Transverse colon (tissue), 4 donors: ENCODE data around the gene RAB30. TPM values are rescaled to one million over a fixed set of nuclear protein-coding genes. Genes with fewer than 3 reads are reported as not detected.
A peak's percentile ranks its signal among the peaks of the same experiment; 100 is the strongest.

Experiments used
- DNase-seq: peaks from one replicate; pipeline ENCODE4 v3.0.0-alpha.2; 2019
- H3K27ac ChIP-seq, 4 donors: fragments of 200-600 bp; sonication (generic); 2 replicates each; pipeline ENCODE4 v1.5.1; 2016 to 2018; ENCODE audit warnings: inconsistent platforms in 4 of 4
- H3K27me3 ChIP-seq: fragments of 200-600 bp; sonication (generic); 2 replicates; pipeline ENCODE4 v1.5.1; 2017; ENCODE audit warnings: inconsistent platforms
- H3K36me3 ChIP-seq, 4 donors: fragments of 200-600 bp; sonication (generic); 2 replicates each; pipeline ENCODE4 v1.5.1; 2017 to 2019; ENCODE audit warnings: inconsistent platforms in 4 of 4
- H3K4me1 ChIP-seq, 4 donors: fragments of 200-600 bp; sonication (generic); 2 replicates each; pipeline ENCODE4 v1.5.1; 2017 to 2020; ENCODE audit warnings: inconsistent platforms in 4 of 4
- H3K4me3 ChIP-seq, 4 donors: fragments of 200-600 bp; sonication (generic); 1 replicate in 1 of 4; 2 replicates in 3 of 4; pipeline versions ENCODE4 v1.5.1 to v1.6.1; 2017 to 2019; ENCODE audit warnings: inconsistent platforms in 4 of 4
- H3K9me3 ChIP-seq, 2 donors: fragments of 200-600 bp; sonication (generic); 2 replicates each; pipeline ENCODE4 v1.5.1; 2017 to 2019; ENCODE audit warnings: inconsistent platforms in 2 of 2
- EP300 ChIP-seq: sonication (generic); formaldehyde crosslinking; IDR thresholded peaks from one replicate; pipeline ENCODE4 v1.6.1; 2017; ENCODE audit warnings: antibody characterized with exemption, low read depth
- POLR2A ChIP-seq: fragments of 450-650 bp; IDR thresholded peaks from one replicate; pipeline ENCODE4 v1.6.1; 2016; ENCODE audit warnings: antibody characterized with exemption, mild to moderate bottlenecking, moderate library complexity
- POLR2AphosphoS5 ChIP-seq, 3 donors: sonication (generic); formaldehyde crosslinking; IDR thresholded peaks; one replicate each; pipeline ENCODE4 v1.6.1; 2016; ENCODE audit warnings: antibody characterized with exemption in 3 of 3
- WGBS, 2 donors: methylation state at CpG; one replicate each; pipeline ENCODE4 v1.1.5; 2018; ENCODE audit warnings: low coverage in 1 of 2; 5-methylcytosine and 5-hydroxymethylcytosine counted together
- in situ Hi-C, 4 donors: fragments of 200-750 bp; cut with MboI; loops; one replicate each; pipeline versions ENCODE4 v1.15.0 to v1.15.1; 2017; ENCODE audit warnings: low sequenced_read_pairs in 3 of 4, low pct_ligation_motif_present in 1 of 4, low pct_unique_long_range_greater_than_20kb in 1 of 4
- intact Hi-C: fragments of 100-400 bp; cut with DNase I; formaldehyde crosslinking; loops from one replicate; pipeline ENCODE4 v1.15.1; 2023; ENCODE audit warnings: low total_unique reads
- total RNA-seq, 4 donors: library from RNA; depleted of rRNA; stranded (reverse); fragments of >200 nt; gene quantifications; one replicate each; pipeline ENCODE4 v1.1.0, GENCODE V29; 2016
- TF ChIP-seq, protein P1 (sequence below), 5 experiments: fragments of 200-600 bp in 3 of 5; fragments of 450-650 bp in 2 of 5; sonication (generic) in 3 of 5; IDR thresholded peaks; 1 replicate in 2 of 5; 2 replicates in 3 of 5; pipeline ENCODE4 v1.5.1; 2016 to 2017; ENCODE audit warnings: antibody characterized with exemption in 5 of 5, inconsistent platforms in 3 of 5, mild to moderate bottlenecking in 2 of 5, moderate library complexity in 1 of 5

The RAB30 gene
- total RNA-seq, 4 donors from 2014 or later = 2.2 to 29.9 (median 14.5) TPM

- Histone ChIP-seq H3K27me3 (no peaks in the 10 kb centered on the region), H3K9me3 (no peaks in the 10 kb centered on the region), H3K4me1 (peaks cover 13 to 45% (median 32%) of the 10 kb centered on the region in 4 donors), H3K4me3 (peak overlapping the region in 1 of 4 donors; percentile 84), H3K36me3 (no peaks in the 10 kb centered on the region), H3K27ac (peak overlapping the region; percentile 90 to 96 (median 95))
- intact Hi-C loops (loop anchor here (5.0 kb wide), 1 partner anchor 88 kb away; the partner anchor contains the start of gene PCF11), in situ Hi-C loops (loop anchor here in 3 of 4 donors (10.0 kb wide), 3 partner anchors 85 to 165 kb away; partner anchors contain the start of genes DDIAS (in 2 of the 3), PRCP (in 2 of the 3) and PCF11 (in 1 of the 3))
- TF ChIP-seq, protein P1, sequence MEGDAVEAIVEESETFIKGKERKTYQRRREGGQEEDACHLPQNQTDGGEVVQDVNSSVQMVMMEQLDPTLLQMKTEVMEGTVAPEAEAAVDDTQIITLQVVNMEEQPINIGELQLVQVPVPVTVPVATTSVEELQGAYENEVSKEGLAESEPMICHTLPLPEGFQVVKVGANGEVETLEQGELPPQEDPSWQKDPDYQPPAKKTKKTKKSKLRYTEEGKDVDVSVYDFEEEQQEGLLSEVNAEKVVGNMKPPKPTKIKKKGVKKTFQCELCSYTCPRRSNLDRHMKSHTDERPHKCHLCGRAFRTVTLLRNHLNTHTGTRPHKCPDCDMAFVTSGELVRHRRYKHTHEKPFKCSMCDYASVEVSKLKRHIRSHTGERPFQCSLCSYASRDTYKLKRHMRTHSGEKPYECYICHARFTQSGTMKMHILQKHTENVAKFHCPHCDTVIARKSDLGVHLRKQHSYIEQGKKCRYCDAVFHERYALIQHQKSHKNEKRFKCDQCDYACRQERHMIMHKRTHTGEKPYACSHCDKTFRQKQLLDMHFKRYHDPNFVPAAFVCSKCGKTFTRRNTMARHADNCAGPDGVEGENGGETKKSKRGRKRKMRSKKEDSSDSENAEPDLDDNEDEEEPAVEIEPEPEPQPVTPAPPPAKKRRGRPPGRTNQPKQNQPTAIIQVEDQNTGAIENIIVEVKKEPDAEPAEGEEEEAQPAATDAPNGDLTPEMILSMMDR (IDR thresholded peaks at IDR 0.05) = no peak
- TF ChIP-seq POLR2A (no peak), EP300 (no peak), POLR2AphosphoS5 (IDR thresholded peaks at IDR 0.05) (no peak)
- no peak for DNase-seq
Observed at GRCh38 chr11:83069441-83070043, 2.2 kb downstream of the RAB30 start.

GRCh38 chr11:83068568-83068967 lies 3.1 kb downstream of the RAB30 start:
- no peak for DNase-seq
- Histone ChIP-seq H3K27me3 (no peaks in the 10 kb centered on the region), H3K4me1 (peaks cover 17 to 45% (median 32%) of the 10 kb centered on the region in 4 donors), H3K36me3 (no peaks in the 10 kb centered on the region), H3K9me3 (no peaks in the 10 kb centered on the region), H3K27ac (peak overlapping the region in 2 of 4 donors; percentile 96), H3K4me3 (no peak overlapping the region)
- no peak for TF ChIP-seq POLR2A
- TF ChIP-seq EP300 = no peak
- TF ChIP-seq POLR2AphosphoS5 (IDR thresholded peaks at IDR 0.05) = no peak
- TF ChIP-seq, protein P1 (IDR thresholded peaks at IDR 0.05) = no peak
- intact Hi-C loops (no loop called here), in situ Hi-C loops (loop anchor here in 2 of 4 donors (10.0 kb wide), 1 partner anchor 164 kb away; the partner anchor contains the start of genes DDIAS (in 2 of the 2) and PRCP (in 2 of the 2))
- 47 to 67% methylated on average over 1 of the region's 1 CpG for WGBS, 2 donors

DNA sequence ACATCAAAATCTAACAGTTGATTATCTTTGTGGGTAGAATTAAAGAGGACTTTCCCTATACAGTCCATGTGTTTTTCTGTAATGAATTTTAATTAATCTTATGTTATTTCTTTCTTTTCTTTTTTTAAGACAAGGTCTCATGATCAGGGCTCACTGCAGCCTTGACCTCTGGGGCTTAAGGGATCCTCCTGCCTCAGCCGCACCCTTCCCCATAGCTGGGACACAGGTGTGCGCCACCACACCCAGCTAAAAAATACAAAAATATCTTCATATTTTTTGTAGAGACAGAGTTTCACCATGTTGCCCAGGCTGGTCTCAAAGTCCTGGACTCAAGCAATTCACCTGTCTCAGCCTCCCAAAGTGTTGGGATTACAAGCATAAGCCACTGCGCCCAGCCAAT lies 7.7 kb downstream of the RAB30 start:
- in situ Hi-C loops (loop anchor here in 2 of 4 donors (10.0 kb wide), 1 partner anchor 159 kb away; the partner anchor contains the start of genes DDIAS (in 2 of the 2) and PRCP (in 2 of the 2)), intact Hi-C loops (no loop called here)
- Histone ChIP-seq H3K36me3 (no peaks in the 10 kb centered on the region), H3K27me3 (no peaks in the 10 kb centered on the region), H3K4me3 (no peak overlapping the region), H3K9me3 (no peaks in the 10 kb centered on the region), H3K4me1 (peaks cover 9 to 27% (median 17%) of the 10 kb centered on the region in 4 donors), H3K27ac (peak overlapping the region in 3 of 4 donors; percentile 54 to 68 (median 66))
- no peak for DNase-seq
- 84 to 89% methylated on average over 2 to 3 of the region's 3 CpGs for WGBS, 2 donors
- TF ChIP-seq POLR2AphosphoS5 (IDR thresholded peaks at IDR 0.05) (no peak), POLR2A (no peak), EP300 (no peak)
- TF ChIP-seq, protein P1 (IDR thresholded peaks at IDR 0.05) = no peak

DNA sequence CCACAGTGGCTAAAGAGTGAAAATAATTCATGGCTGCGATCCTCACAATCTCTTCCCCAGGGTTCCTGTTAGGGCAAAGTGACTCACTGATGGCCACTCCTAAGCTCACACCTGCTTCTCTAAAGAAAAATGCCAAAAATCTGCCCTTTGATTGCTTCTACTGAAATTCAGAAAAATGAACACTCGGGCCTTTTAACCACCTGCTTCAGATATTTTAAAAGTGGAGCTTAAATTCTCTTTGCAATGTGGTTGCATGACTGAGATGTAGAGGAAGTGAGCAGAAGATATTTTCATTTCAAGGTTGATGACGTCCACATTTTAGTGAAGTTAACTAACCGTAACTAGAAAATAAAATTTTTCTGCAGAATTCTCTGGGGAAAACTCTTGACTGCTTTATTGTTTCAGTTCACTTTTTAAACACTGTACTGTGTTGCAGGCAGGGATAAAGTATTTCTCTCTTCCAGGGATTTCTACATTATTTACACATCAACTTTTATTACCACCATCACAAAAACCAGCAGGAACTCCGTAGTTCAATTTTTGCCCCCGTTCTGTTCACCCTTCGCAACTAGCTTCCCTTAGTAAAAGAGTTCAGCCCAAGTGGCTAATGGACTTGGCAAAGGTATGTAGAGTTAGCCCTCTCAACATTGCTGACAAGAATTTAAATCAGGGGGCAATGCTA lies 8.5 kb downstream of the RAB30 start:
- in situ Hi-C loops = loop anchor here in 2 of 4 donors (10.0 kb wide), 1 partner anchor 158 kb away; the partner anchor contains the start of genes DDIAS (in 2 of the 2) and PRCP (in 2 of the 2)
- Histone ChIP-seq H3K9me3 (no peaks in the 10 kb centered on the region), H3K36me3 (no peaks in the 10 kb centered on the region), H3K27ac (peak overlapping the region; percentile 54 to 68 (median 65)), H3K4me1 (peaks cover 6 to 19% (median 10%) of the 10 kb centered on the region in 4 donors), H3K4me3 (peak overlapping the region in 1 of 4 donors; percentile 16), H3K27me3 (no peaks in the 10 kb centered on the region)
- 12 to 21% methylated on average over 5 to 7 of the region's 7 CpGs for WGBS, 2 donors
- intact Hi-C loops = no loop called here
- TF ChIP-seq POLR2AphosphoS5 (IDR thresholded peaks at IDR 0.05) (peak in 1 of 3 donors; percentile 29), POLR2A (no peak), EP300 (no peak)
- TF ChIP-seq, protein P1 (IDR thresholded peaks at IDR 0.05) = no peak
- no peak for DNase-seq
